ENCODE data around the gene ACOX3. TPM values are rescaled to one million over a fixed set of nuclear protein-coding genes. Genes with fewer than 3 reads are reported as not detected.
"Not testable (repeated sequence)": the region's sequence is repeated elsewhere in the genome, so short reads cannot be mapped to it uniquely, and the experiment has no call there.

The ACOX3 gene
- total RNA-seq, 4 donors from 2014 or later, result 17.9 to 31.1 (median 22.5) TPM

- intact Hi-C loops (cut with DNase I; ENCODE audit: low total_unique reads), result loop anchor here (10.0 kb wide), 1 partner anchor 135 kb away; no protein-coding TSS in a partner anchor
- TF ChIP-seq POLR2A (IDR thresholded peaks at IDR 0.05) (no peak), CTCF (IDR thresholded peaks at IDR 0.05) (no peak)
- H3K36me3 ChIP-seq, result no peaks in the 10 kb centered on the region
Observed at GRCh38 chr4:8409264-8410065, 31.1 kb downstream of the ACOX3 start.

GRCh38 chr4:8407756-8408155, 32.8 kb downstream of the ACOX3 start:
- no peak overlapping the region for H3K27ac ChIP-seq
- intact Hi-C loops (cut with DNase I; ENCODE audit: low total_unique reads), result loop anchor here (10.0 kb wide), 1 partner anchor 133 kb away; no protein-coding TSS in a partner anchor

More at GRCh38 chr4:8409264-8410065, 31.1 kb downstream of the ACOX3 start:
- DNase-seq, result peak in 1 of 2 donors; percentile 50
- Histone ChIP-seq H3K27ac (no peak overlapping the region), H3K27me3 (no peaks in the 10 kb centered on the region), H3K9me3 (no peaks in the 10 kb centered on the region), H3K4me3 (no peak overlapping the region), H3K4me1 (no peaks in the 10 kb centered on the region)

GRCh38 chr4:8407316-8407715, 33.2 kb downstream of the ACOX3 start:
- Histone ChIP-seq H3K27me3 (no peaks in the 10 kb centered on the region), H3K4me1 (peaks cover 0 to under 1% of the 10 kb centered on the region in 2 donors), H3K9me3 (no peaks in the 10 kb centered on the region), H3K36me3 (no peaks in the 10 kb centered on the region), H3K4me3 (no peak overlapping the region), H3K27ac (no peak overlapping the region)
- intact Hi-C loops (cut with DNase I; ENCODE audit: low total_unique reads), result loop anchor here (10.0 kb wide), 1 partner anchor 133 kb away; no protein-coding TSS in a partner anchor
- DNase-seq, result no peak
- TF ChIP-seq POLR2A (IDR thresholded peaks at IDR 0.05) (no peak), CTCF (IDR thresholded peaks at IDR 0.05) (no peak)

More at GRCh38 chr4:8407756-8408155, 32.8 kb downstream of the ACOX3 start:
- H3K4me3 ChIP-seq, result no peak overlapping the region
- DNase-seq, result no peak
- H3K36me3 ChIP-seq, result no peaks in the 10 kb centered on the region
- no peaks in the 10 kb centered on the region for H3K4me1 ChIP-seq
- H3K27me3 ChIP-seq, result no peaks in the 10 kb centered on the region
- TF ChIP-seq POLR2A (IDR thresholded peaks at IDR 0.05), result no peak
- no peak for TF ChIP-seq CTCF (IDR thresholded peaks at IDR 0.05)
- no peaks in the 10 kb centered on the region for H3K9me3 ChIP-seq

- not testable (repeated sequence) for H3K27me3 ChIP-seq, H3K9me3 ChIP-seq, H3K36me3 ChIP-seq, H3K4me1 ChIP-seq, H3K4me3 ChIP-seq, H3K27ac ChIP-seq
- peak; percentile 50 to 56 for DNase-seq
- TF ChIP-seq CTCF (IDR thresholded peaks at IDR 0.05), result peak; percentile 21 to 51 (median 29)
- intact Hi-C loops (cut with DNase I; ENCODE audit: low total_unique reads), result loop anchor here (10.0 kb wide), 1 partner anchor 132 kb away; no protein-coding TSS in a partner anchor
Observed at GRCh38 chr4:8406887-8407286, 33.6 kb downstream of the ACOX3 start.

GRCh38 chr4:8405516-8405875, 35.0 kb downstream of the ACOX3 start:
- Histone ChIP-seq H3K4me1 (peaks cover 0 to 12% of the 10 kb centered on the region in 2 donors), H3K27ac (no peak overlapping the region), H3K27me3 (no peaks in the 10 kb centered on the region), H3K36me3 (no peaks in the 10 kb centered on the region), H3K9me3 (no peaks in the 10 kb centered on the region), H3K4me3 (no peak overlapping the region)
- TF ChIP-seq POLR2A (IDR thresholded peaks at IDR 0.05) (no peak), CTCF (IDR thresholded peaks at IDR 0.05) (no peak)
- intact Hi-C loops (cut with DNase I; ENCODE audit: low total_unique reads), result loop anchor here (10.0 kb wide), 1 partner anchor 131 kb away; no protein-coding TSS in a partner anchor
- no peak for DNase-seq
